Measurements from ENCODE around the gene ABLIM3.

DNA sequence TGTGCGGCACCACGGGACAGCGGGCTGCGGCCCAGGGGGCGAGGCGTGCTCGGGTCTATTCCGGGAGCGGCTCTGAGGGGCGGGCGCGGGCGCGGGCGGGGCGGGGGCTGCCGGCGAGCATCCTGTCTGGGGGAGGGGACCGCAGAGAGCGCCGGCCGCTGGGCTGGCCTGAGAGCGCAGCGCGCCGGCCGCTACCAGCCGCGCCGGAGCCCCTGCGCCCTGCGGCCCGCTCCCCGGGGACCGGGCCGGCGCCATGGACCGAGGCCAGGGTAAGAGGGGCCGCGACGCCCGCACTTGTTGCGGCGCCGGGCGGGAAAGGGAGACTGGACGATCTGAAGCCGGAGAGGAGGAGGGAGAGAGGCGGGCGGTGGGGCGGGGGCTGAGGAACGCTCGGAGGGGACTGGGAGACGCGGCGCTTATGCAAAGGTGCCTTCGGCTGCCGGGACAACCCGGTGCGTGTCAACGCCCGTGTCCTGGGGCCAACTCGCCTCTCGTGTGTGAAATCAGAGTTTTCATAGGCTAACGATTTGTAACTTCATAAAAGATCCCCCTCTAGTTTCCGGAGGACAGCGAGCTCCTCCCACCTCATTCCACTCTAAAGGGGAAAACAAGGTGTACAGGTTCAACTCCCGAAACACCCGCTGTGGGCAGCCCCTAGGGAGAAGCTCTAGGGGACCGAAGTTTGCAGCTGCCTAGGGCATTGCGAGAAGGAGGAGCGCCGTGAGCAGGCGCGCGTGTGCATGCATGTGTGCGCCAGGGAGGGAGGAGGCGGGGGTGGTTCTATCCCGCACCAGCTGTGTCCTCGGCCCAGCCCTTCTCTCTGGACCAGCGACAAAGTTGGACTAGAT lies 130.6 kb downstream of the ABLIM3 start, which contains the start of gene AFAP1L1:
- TF ChIP-seq TEAD4 (IDR thresholded peaks at IDR 0.05) (no peak), MAX (IDR thresholded peaks at IDR 0.05) (peak; percentile 58; the same call in 1 of the 2 replicates), ZBTB7A (IDR thresholded peaks at IDR 0.05; ENCODE audit: low read depth) (0 out of 2 replicates have a peak, but pooled peaks have one; percentile 19), TCF12 (IDR thresholded peaks at IDR 0.05; ENCODE audit: low read depth) (no peak), TAF1 (IDR thresholded peaks at IDR 0.05; ENCODE audit: low read depth) (no peak), EP300 (IDR thresholded peaks at IDR 0.05; ENCODE audit: borderline replicate concordance) (no peak), YY1 (IDR thresholded peaks at IDR 0.05; ENCODE audit: low read depth) (no peak), RAD21 (IDR thresholded peaks at IDR 0.05; ENCODE audit: low read depth) (no peak), NFIC (IDR thresholded peaks at IDR 0.05) (no peak), EGR1 (IDR thresholded peaks at IDR 0.05) (no peak)
- TF ChIP-seq, protein P1, sequence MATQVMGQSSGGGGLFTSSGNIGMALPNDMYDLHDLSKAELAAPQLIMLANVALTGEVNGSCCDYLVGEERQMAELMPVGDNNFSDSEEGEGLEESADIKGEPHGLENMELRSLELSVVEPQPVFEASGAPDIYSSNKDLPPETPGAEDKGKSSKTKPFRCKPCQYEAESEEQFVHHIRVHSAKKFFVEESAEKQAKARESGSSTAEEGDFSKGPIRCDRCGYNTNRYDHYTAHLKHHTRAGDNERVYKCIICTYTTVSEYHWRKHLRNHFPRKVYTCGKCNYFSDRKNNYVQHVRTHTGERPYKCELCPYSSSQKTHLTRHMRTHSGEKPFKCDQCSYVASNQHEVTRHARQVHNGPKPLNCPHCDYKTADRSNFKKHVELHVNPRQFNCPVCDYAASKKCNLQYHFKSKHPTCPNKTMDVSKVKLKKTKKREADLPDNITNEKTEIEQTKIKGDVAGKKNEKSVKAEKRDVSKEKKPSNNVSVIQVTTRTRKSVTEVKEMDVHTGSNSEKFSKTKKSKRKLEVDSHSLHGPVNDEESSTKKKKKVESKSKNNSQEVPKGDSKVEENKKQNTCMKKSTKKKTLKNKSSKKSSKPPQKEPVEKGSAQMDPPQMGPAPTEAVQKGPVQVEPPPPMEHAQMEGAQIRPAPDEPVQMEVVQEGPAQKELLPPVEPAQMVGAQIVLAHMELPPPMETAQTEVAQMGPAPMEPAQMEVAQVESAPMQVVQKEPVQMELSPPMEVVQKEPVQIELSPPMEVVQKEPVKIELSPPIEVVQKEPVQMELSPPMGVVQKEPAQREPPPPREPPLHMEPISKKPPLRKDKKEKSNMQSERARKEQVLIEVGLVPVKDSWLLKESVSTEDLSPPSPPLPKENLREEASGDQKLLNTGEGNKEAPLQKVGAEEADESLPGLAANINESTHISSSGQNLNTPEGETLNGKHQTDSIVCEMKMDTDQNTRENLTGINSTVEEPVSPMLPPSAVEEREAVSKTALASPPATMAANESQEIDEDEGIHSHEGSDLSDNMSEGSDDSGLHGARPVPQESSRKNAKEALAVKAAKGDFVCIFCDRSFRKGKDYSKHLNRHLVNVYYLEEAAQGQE (IDR thresholded peaks at IDR 0.05; ENCODE audit: low read depth), result no peak
- TF ChIP-seq, protein P2, sequence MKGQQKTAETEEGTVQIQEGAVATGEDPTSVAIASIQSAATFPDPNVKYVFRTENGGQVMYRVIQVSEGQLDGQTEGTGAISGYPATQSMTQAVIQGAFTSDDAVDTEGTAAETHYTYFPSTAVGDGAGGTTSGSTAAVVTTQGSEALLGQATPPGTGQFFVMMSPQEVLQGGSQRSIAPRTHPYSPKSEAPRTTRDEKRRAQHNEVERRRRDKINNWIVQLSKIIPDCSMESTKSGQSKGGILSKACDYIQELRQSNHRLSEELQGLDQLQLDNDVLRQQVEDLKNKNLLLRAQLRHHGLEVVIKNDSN (IDR thresholded peaks at IDR 0.05), result peak; percentile 10; the same call in 1 of the 2 replicates
